HG02973 (cell line): ENCODE measurements around the gene SLC6A3.
"Not testable (repeated sequence)": the region's sequence is repeated elsewhere in the genome, so short reads cannot be mapped to it uniquely, and the experiment has no call there.

Experiments
- ATAC-seq: cut with Tn5 transposase; IDR thresholded peaks from one replicate; pipeline ENCODE4 v1.9.1; 2021; ENCODE audit warnings: moderate library complexity; ENCODE audit not compliant: unreplicated experiment

The SLC6A3 gene

DNA sequence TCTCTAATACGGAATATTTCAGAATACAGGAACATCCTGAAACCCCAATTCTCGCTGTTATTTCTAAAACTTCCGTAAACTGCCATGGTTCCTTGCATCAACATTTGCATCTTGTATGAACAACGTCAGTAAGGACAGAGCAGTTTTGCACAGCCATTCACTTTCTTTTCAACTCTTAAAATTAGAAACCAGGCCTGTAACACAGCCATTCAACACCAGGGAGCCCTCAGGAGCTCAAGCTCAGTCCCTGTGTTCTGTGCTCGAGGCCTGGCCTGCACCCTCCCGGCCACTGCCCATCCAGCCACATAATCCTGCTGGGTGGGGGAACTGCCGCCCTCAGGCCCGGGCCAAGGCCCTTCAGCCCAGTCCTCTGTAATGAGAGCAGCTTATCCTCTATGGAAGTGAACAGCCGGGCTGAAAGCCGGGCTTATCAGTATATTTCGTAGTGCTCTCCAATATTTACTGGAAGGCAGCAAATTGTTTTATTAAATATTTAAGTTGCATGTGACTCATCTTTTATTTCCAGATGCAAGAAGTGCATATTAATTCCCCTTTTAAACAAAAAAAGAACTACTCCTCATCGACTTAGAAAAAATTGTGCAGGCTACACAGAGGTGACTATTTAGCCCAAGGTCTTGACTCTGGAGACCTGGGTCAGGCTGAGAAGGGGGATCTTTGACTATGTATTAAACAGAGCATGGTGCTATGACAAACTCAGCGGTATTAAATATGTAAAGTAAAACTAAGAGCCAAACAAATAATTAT is 33.2 kb upstream of the SLC6A3 start:
- no peak for ATAC-seq

- no peak for ATAC-seq
These were observed 32.1 kb upstream of the SLC6A3 start for GRCh38 chr5:1477341-1477740.

DNA sequence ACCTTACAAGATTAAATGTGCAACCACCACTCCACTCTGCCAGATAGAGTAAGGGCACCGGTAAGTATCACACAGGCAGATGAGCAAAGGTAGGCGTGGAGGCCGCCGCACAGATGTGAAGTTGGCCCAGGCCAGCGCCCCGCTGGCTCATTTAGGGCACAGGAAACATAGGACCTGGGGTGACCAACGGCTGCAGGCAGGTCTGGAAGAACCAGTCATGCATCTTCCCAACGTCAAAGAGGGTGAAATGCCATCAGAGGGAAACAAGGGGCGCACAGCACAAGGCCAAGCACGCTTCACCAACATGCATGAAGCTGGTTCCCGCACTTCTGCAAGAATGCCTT is 31.7 kb upstream of the SLC6A3 start:
- no peak for ATAC-seq

DNA sequence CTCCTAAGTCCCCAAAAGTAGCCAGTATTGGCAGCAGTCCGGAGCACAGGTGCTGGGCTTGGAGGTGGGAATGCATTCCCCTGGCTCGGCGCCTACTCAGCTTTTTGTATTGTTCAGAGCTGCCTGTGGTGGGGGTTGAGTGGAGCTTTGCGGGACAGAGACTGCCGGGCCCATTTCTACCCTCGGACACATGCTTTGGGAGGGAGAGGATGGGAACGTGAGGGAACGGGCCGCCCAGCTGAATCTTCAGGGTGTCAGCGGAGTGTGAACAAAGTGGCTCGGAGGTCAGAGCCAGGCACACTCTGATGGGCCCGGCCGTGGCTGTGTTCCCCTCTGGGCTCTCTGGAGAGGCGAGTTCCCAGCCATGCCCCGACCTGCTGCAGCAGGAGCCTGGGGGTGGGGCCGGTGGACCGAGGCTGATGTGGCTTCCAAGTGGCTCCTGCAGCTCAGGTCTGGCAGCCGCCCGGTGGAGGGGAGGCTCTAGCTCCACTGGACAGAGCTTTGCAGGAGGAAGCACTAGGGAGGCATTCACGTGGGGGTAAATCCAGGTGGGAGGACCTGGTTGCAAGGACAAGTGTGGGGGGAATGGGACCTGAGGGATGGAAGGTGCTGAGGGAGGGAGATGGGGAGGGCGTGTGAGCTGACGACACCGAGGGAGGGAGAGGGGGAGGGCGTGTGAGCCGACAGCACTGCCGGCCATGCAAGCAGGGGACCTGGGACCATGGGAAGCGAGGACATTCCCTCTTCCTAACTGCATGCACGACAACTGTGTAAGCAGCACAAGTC is 31.1 kb upstream of the SLC6A3 start:
- no peak for ATAC-seq

- ATAC-seq: not testable (repeated sequence)
These were observed 30.3 kb upstream of the SLC6A3 start for GRCh38 chr5:1475544-1475900.

GRCh38 chr5:1474866-1475543 is 29.8 kb upstream of the SLC6A3 start:
- ATAC-seq: no peak

- no peak for ATAC-seq
These were observed 29.1 kb upstream of the SLC6A3 start for GRCh38 chr5:1474183-1474839.

DNA sequence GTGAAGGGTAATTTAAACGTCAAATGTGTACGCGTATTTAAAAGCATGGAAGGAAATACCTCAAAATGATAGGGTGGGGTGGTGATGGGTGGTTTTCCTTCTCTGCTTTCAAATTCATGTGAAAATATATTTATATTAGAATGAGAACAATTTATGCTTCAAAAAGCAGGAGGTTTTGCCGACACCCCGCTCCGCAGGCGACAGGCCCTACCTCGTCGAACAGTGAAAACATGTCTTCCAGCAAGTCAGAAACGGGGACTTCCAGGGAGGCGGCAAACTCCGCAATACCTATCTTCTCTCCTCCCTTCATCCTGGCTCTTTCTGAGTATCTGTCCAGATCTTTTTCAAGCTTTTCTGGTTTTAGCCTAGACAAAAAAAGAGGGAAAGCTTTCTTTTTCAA is 28.5 kb upstream of the SLC6A3 start:
- ATAC-seq: no peak

DNA sequence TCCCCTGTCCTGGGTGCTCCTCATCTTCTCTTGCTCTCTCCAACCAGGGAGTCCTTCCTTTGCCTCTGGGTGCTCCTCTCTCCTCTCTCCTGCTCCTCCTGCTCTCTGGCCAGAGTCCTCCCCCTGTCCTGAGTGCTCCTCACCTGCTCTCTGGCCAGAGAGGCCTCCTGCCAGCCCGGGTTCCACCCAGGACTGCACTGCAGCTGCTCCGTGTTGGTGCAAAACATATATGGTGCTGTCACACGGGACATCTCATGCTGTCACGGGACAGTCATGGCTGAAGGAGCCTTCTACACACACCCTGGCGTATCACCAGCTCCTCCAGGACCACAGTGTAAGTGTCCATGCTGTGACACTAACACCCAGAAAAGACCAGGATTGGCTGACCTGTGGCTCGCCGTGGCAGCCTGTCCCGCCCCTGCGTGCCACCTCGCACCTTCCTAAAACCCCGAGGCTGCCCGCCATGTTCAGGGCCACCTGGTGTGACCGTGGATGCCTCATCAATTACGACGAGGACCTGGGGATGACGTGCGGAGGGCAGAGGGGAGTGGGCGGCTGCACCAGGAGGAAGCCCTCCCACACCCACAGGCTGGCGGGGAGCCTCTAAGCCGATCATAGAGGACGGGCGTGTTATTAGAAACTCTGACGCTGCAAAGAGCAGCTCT is 27.9 kb upstream of the SLC6A3 start:
- ATAC-seq: no peak

GRCh38 chr5:1471997-1472963 is 27.0 kb upstream of the SLC6A3 start:
- no peak for ATAC-seq

DNA sequence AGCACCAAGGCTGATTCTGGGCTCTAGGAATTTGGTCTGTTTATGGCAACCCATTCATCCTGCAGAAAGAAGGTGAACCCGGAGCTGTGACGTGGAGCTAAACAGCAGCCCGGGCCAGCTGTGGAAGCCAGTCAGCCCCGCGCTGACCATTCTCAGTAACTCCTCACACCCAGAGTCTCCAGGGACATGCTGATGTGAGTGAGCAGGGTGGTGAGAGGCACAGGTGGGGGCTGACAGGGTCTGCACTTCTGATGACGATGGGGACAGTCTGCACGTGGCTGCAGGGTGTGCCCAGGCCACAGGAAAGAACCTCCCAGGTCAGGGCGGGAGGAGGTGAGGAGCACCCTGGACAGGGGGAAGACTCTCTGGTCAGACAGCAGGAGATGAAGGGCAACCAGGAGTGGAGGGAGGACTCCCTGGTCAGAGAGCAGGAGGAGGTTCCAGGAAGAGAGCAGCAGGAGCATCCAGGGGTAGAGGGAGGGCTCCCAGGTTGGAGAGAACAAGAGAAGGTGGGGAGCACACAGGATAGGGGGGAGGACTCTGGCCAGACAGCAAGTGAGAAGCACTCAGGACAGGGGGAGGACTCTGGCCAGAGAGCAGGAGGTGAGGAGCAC is 26.1 kb upstream of the SLC6A3 start:
- ATAC-seq: no peak

GRCh38 chr5:1470762-1471211 is 25.5 kb upstream of the SLC6A3 start:
- no peak for ATAC-seq

DNA sequence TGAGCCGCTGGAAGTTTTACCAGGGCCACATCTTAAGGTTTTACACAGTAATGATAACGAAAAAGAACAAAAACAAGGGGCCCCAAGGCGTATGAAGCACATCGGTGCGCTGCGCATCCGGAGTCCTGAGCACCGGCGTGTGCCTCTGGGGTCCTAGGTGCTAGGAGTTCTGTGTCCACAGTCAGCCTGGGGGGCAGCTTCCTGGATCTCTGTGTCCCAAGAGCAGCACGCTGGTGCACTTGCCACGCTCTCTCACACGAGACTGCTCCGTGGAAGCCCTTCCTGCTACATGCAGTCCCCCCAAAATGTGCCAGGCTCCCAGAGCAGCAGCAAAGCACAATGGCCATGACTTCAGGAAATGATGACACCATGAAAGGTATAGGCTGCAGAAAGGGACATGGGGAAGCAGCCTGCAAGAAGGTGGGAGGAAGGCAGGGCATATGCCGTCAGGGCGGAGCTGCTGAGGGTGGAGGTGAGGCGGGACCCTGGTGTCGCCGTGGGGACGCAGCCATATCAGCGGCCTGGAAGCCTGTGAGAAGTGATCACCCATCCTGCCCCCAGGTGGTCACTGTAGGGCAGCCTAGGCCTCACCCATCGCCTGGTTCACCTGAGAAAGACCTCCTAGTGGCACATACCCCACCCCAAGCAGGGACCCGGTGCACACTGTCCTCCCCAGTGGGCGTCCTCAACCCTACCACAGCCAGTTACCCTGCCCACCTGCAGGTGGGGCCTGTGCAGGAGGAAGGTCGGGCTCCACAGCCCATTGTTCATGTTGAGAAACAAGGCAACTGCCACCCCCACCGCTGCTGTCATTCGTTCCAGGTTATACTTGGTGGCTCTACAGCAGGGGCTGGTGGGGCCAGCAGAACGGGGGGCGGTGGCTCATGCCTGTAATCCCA is 23.6 kb upstream of the SLC6A3 start:
- no peak for ATAC-seq

- no peak for ATAC-seq
These were observed 23.0 kb upstream of the SLC6A3 start for GRCh38 chr5:1468247-1468612.

- no peak for ATAC-seq
These were observed 22.4 kb upstream of the SLC6A3 start for GRCh38 chr5:1467341-1468246.

DNA sequence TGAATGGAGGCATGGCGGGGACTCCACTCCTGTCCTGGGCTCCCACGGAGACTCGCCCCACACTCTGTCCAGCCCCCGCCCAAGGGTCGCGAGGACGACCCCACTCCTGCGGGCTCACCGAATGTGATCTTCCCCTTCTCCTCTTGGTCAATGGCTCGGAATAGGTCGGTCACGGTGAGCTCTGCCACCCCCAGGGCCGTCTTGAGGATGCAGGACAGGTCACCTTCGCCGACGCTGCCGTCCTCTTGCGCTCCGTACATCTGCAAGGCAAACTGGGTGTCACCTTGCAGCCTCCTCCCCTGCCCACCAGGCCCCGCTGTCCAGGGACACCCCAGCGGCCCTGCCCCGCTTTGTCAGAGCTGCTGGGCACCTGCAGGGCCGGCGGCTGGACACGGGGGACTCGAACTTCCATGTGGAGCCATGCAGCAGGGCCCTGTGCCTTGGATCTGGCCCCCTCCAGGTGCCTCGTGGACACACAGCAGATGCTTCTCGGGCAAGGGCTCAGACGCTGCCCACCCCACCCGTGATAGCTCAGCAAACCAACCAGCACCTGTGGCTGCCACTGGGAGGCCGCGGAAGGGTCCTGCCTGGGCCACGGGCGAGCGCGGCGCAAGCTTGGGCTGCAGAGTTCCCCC is 21.5 kb upstream of the SLC6A3 start:
- no peak for ATAC-seq

DNA sequence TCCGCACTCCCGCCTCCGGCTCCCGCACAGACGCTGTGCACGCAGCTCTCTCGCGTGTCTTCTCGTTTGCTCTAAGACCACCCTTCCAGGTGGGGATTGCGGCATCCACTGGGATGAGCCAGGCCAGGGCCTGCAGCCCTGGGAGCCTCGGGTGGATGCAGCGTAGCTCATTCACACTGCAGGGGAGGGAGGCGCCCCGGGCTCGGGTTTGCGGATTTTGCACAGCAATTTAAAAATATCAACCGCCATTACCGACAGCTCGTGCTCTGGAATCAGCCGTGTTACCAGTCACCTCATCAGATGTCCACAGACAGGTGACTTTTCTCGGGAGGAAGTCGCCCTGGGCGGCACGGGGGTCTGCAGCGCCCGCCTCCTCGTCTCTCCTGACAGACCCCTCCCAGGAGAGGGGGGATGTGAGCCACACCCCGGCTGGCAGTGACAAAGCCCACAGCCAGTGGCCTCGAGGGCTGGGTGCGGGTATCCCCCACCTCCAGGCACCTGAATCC is 20.8 kb upstream of the SLC6A3 start:
- ATAC-seq: no peak
